ENCODE data around the gene GGCT.

- TF ChIP-seq CTCF (IDR thresholded peaks at IDR 0.05) (no peak), POLR2A (IDR thresholded peaks at IDR 0.05) (no peak)
Observed at GRCh38 chr7:30470771-30471170, 33.9 kb downstream of the GGCT start.

All from adrenal gland (tissue), 5 donors.